Adrenal gland (tissue), 5 donors: Measurements from ENCODE around the gene PITX1.

Experiments used
- POLR2A ChIP-seq, 2 donors: fragments of 450-650 bp; IDR thresholded peaks; one replicate each; pipeline ENCODE4 v1.6.1; 2017; ENCODE audit warnings: antibody characterized with exemption in 2 of 2, mild to moderate bottlenecking in 2 of 2, moderate library complexity in 1 of 2
- TF ChIP-seq, protein P1 (sequence below), 6 experiments: fragments of 450-650 bp in 4 of 6; fragments of 200-600 bp in 2 of 6; sonication (generic) in 1 of 6; IDR thresholded peaks; 1 replicate in 5 of 6; 2 replicates in 1 of 6; pipeline versions ENCODE4 v1.5.1 to v1.8.0; 2016 to 2021; ENCODE audit warnings: antibody characterized with exemption in 6 of 6, mild to moderate bottlenecking in 2 of 6, moderate library complexity in 1 of 6
- donor health status: DM: no; HTN: no; CAD: no.

DNA sequence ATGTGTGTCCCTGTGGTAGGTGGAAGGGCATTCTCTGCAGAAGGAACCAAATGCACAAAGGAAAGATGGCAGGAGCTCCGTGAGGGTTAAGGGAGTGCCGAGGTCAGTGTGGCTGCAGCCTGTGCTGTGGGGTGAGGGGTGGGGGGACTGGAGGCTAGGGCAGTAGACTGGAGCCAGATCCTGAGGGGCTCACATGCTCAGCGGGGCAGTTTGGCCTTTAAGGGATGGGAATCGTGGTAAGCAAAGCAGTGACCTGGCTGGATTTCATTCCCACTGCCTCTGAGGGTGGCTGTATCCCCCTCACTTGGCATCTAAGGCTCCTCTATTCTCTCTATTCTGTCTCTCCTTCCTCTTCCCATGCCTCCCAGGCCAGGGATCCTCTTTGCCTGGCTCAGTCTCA, 15.6 kb downstream of the PITX1 start:
- TF ChIP-seq, protein P1, sequence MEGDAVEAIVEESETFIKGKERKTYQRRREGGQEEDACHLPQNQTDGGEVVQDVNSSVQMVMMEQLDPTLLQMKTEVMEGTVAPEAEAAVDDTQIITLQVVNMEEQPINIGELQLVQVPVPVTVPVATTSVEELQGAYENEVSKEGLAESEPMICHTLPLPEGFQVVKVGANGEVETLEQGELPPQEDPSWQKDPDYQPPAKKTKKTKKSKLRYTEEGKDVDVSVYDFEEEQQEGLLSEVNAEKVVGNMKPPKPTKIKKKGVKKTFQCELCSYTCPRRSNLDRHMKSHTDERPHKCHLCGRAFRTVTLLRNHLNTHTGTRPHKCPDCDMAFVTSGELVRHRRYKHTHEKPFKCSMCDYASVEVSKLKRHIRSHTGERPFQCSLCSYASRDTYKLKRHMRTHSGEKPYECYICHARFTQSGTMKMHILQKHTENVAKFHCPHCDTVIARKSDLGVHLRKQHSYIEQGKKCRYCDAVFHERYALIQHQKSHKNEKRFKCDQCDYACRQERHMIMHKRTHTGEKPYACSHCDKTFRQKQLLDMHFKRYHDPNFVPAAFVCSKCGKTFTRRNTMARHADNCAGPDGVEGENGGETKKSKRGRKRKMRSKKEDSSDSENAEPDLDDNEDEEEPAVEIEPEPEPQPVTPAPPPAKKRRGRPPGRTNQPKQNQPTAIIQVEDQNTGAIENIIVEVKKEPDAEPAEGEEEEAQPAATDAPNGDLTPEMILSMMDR (IDR thresholded peaks at IDR 0.05) = no peak
- TF ChIP-seq POLR2A (IDR thresholded peaks at IDR 0.05) = no peak
